GM12878 (cell line): ENCODE data around the gene ARRDC1. TPM values are rescaled to one million over a fixed set of nuclear protein-coding genes. Genes with fewer than 3 reads are reported as not detected.

ENCODE experiments used
- ATAC-seq: fragments of 200-7000 bp; cut with Tn5 transposase; 3 replicates; pipeline ENCODE4 v1.9.1; 2020; ENCODE audit warnings: mild to moderate bottlenecking, moderate library complexity
- BruUV-seq: library from RNA; stranded (reverse); fragments of 400-500 nt; replicated peaks from 2 replicates; lab custom pipeline; 2021; lab: Mats Ljungman, UMichigan
- CTCF ChIA-PET: fragments of 300-600 bp; sonication (Branson Sonifier 250); formaldehyde crosslinking; extraction: SDS; loops from one replicate; lab custom pipeline; 2021; ENCODE audit warnings: inconsistent platforms; lab: Yijun Ruan, JAX
- POLR2A ChIA-PET: fragments of 350-600 bp; formaldehyde crosslinking; extraction: SDS; loops from one replicate; lab custom pipeline; 2021; ENCODE audit warnings: inconsistent platforms; lab: Charles Lee
- RAD21 ChIA-PET: fragments of 300-600 bp; sonication (Branson Sonifier 250); formaldehyde crosslinking; loops from one replicate; lab custom pipeline; 2023; ENCODE audit warnings: antibody characterized with exemption; ENCODE audit not compliant: unreplicated experiment; lab: Charles Lee
- SMC1A ChIA-PET: fragments of 300-600 bp; sonication (Branson Sonifier 250); formaldehyde crosslinking; loops from one replicate; lab custom pipeline; 2023; ENCODE audit not compliant: unreplicated experiment, uncharacterized antibody; lab: Charles Lee
- DNase-seq: peaks from one replicate; pipeline ENCODE4 v3.0.0-alpha.2; 2011; ENCODE audit warnings: low read depth, low spot score
- FAIRE-seq: peaks from 3 replicates; lab custom pipeline; 2011; peaks lifted over from hg19 to GRCh38; lab: Jason Lieb, UNC
- H2AFZ ChIP-seq: 2 replicates; pipeline ENCODE4 v1.6.0; 2011; ENCODE audit warnings: low read depth, low read length, control low read depth; ENCODE audit not compliant: control insufficient read depth
- H3K27ac ChIP-seq: 2 replicates; pipeline ENCODE4 v1.5.1; 2011; ENCODE audit warnings: control low read depth; ENCODE audit not compliant: control insufficient read depth, insufficient read depth
- H3K27me3 ChIP-seq, 2 experiments: replicated peaks in 1 of 2; 2 replicates each; pipeline versions ENCODE4 v1.6.0 to v1.6.1; 2011; ENCODE audit warnings: low read length in 1 of 2; ENCODE audit not compliant: control insufficient read depth in 2 of 2, insufficient read depth in 2 of 2
- H3K36me3 ChIP-seq, 2 experiments: 2 replicates each; pipeline ENCODE4 v1.5.1; 2011; ENCODE audit warnings: low read length in 1 of 2; ENCODE audit not compliant: control insufficient read depth in 2 of 2, insufficient read depth in 2 of 2
- H3K4me1 ChIP-seq: 2 replicates; pipeline ENCODE4 v1.6.1; 2011; ENCODE audit warnings: mild to moderate bottlenecking, low read length, moderate library complexity, mixed read lengths; ENCODE audit not compliant: control insufficient read depth, insufficient read depth
- H3K4me2 ChIP-seq: 2 replicates; pipeline ENCODE4 v1.6.0; 2011; ENCODE audit warnings: control low read depth; ENCODE audit not compliant: control insufficient read depth, insufficient read depth
- H3K4me3 ChIP-seq: fragments of 200-600 bp; sonication (generic); 2 replicates; pipeline ENCODE4 v1.5.1; 2016
- H3K79me2 ChIP-seq: 2 replicates; pipeline ENCODE4 v1.6.0; 2011; ENCODE audit warnings: low read length; ENCODE audit not compliant: control insufficient read depth, insufficient read depth
- H3K9ac ChIP-seq: 2 replicates; pipeline ENCODE4 v1.8.0; 2011; ENCODE audit warnings: low read length, control low read depth, mixed read lengths; ENCODE audit not compliant: control insufficient read depth, insufficient read depth
- H3K9me3 ChIP-seq: replicated peaks from 3 replicates; pipeline ENCODE4 v1.5.1; 2011; ENCODE audit warnings: mild to moderate bottlenecking, low read length; ENCODE audit not compliant: control insufficient read depth, insufficient read depth
- H4K20me1 ChIP-seq: 2 replicates; pipeline ENCODE4 v1.6.0; 2011; ENCODE audit not compliant: control insufficient read depth, insufficient read depth
- BCL11A ChIP-seq: IDR thresholded peaks from 2 replicates; pipeline ENCODE4 v1.6.1; 2011; ENCODE audit warnings: low read depth, low read length
- CHD1 ChIP-seq: IDR thresholded peaks from 2 replicates; pipeline ENCODE4 v1.6.1; 2012; ENCODE audit warnings: low read depth, low read length, improper control_type of control experiment
- GABPA ChIP-seq: IDR thresholded peaks from 2 replicates; pipeline ENCODE4 v1.6.1; 2014; ENCODE audit warnings: antibody characterized with exemption, low read depth, mild to moderate bottlenecking, inconsistent platforms
- HDAC6 ChIP-seq: fragments of 200-600 bp; sonication (generic); IDR thresholded peaks from one replicate; pipeline ENCODE4 v1.8.0; 2017; ENCODE audit warnings: antibody characterized with exemption; ENCODE audit not compliant: unreplicated experiment
- JUNB ChIP-seq: IDR thresholded peaks from 2 replicates; pipeline ENCODE4 v1.6.1; 2016; ENCODE audit warnings: antibody characterized with exemption, mild to moderate bottlenecking
- KLF5 ChIP-seq: fragments of 450-650 bp; IDR thresholded peaks from 2 replicates; pipeline ENCODE4 v1.6.1; 2014; ENCODE audit warnings: mild to moderate bottlenecking; ENCODE audit not compliant: partially characterized antibody
- RUNX3 ChIP-seq: IDR thresholded peaks from 2 replicates; pipeline ENCODE4 v1.6.1; 2012; ENCODE audit warnings: low read length, inconsistent platforms
- STAT1 ChIP-seq: fragments of 450-650 bp; conservative IDR thresholded peaks from 2 replicates; pipeline ENCODE4 v1.6.1; 2014; ENCODE audit warnings: antibody characterized with exemption, mild to moderate bottlenecking
- SUPT20H ChIP-seq: IDR thresholded peaks from 2 replicates; pipeline ENCODE4 v1.6.1; 2011; ENCODE audit warnings: low read depth, mild to moderate bottlenecking, low read length, moderate library complexity, borderline replicate concordance; ENCODE audit not compliant: control insufficient read depth
- TCF7 ChIP-seq: IDR thresholded peaks from 2 replicates; pipeline ENCODE4 v1.6.1; 2014; ENCODE audit warnings: antibody characterized with exemption, borderline replicate concordance
- ZBED1 ChIP-seq: IDR thresholded peaks from 2 replicates; pipeline ENCODE4 v1.6.1; 2016; ENCODE audit warnings: borderline replicate concordance
- ZNF384 ChIP-seq: IDR thresholded peaks from 2 replicates; pipeline ENCODE4 v1.6.1; 2012; ENCODE audit warnings: low read depth, mild to moderate bottlenecking, low read length, improper control_type of control experiment, borderline replicate concordance
- ZSCAN29 ChIP-seq: fragments of 450-650 bp; IDR thresholded peaks from 2 replicates; pipeline ENCODE4 v1.6.1; 2017; ENCODE audit warnings: mild to moderate bottlenecking, moderate library complexity
- WGBS: methylation state at CpG from one replicate; pipeline ENCODE4 v1.1.6; 2016; ENCODE audit warnings: low lambda C conversion rate; ENCODE audit not compliant: insufficient replicate concordance, insufficient coverage; ENCODE audit errors: missing lambda C conversion rate; 5-methylcytosine and 5-hydroxymethylcytosine counted together
- in situ Hi-C: fragments of 300-500 bp; cut with MboI; formaldehyde crosslinking; loops from 9 replicates; pipeline ENCODE4 v1.14.3; 2018; ENCODE audit warnings: mixed read lengths
- intact Hi-C: fragments of 100-400 bp; cut with micrococcal nuclease; formaldehyde crosslinking; loops from one replicate; pipeline ENCODE4 v1.14.2; 2022; ENCODE audit not compliant: unreplicated experiment
- polyA plus RNA-seq, 11 experiments: library from polyadenylated mRNA; depleted of rRNA in 4 of 11; unstranded in 6 of 11; stranded (reverse) in 5 of 11; fragments of >200 nt; fragmentation: Nextera tagmentation in 4 of 11; fragmentation: Illumina TruSeq in 1 of 11; extraction: Ambion mirVana in 4 of 11; extraction: Trizol in 1 of 11; gene quantifications; 1 replicate in 1 of 11; 2 replicates in 10 of 11; pipeline versions ENCODE4 v1.2.1 to v1.2.3, GENCODE V29; 2011 to 2016; ENCODE audit warnings: inconsistent platforms in 2 of 11, missing spikeins in 2 of 11, low read depth in 1 of 11
- total RNA-seq, 4 experiments: library from RNA; depleted of rRNA in 3 of 4; stranded (reverse); fragments of >200 nt in 3 of 4; fragmentation: Illumina TruSeq in 1 of 4; extraction: Trizol in 1 of 4; gene quantifications; 2 replicates each; pipeline versions ENCODE4 v1.2.1 to v1.2.3, GENCODE V29; 2013 to 2021
- TF ChIP-seq, protein P1 (sequence below): fragments of 450-650 bp; IDR thresholded peaks from 2 replicates; pipeline ENCODE4 v1.6.1; 2017; ENCODE audit warnings: low read depth, mild to moderate bottlenecking, moderate library complexity
- TF ChIP-seq, protein P2 (sequence below): IDR thresholded peaks from 2 replicates; pipeline ENCODE4 v1.6.1; 2012; ENCODE audit warnings: mild to moderate bottlenecking, low read depth, low read length

Gene ARRDC1
- total and polyA plus RNA-seq, 10 of the 15 experiments (the other 5 are each of a cell fraction or from before 2014, with no cell fraction given) = 0.23 to 34.4 (median 20.9) TPM

DNA sequence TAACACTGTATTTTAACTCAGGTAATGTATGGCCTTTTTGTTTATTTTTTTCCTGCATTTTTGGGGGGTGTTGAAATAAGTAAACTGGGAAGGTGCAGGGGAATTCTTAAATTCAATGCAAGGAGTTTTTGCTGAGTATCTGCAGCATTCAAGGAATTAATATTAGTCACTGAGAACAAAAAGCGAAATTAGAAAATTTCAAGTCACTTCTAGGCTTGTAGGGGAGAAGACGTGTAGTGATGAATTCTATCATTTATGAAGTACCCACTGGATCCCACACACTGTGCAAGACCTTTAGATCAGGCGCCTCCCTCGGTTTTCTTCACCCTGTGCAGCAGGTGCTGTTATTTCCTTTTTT, 14.5 kb downstream of the ARRDC1 start:
- TF ChIP-seq KLF5 (no peak), BCL11A (no peak), ZNF384 (no peak), SUPT20H (no peak), ZBED1 (no peak), CHD1 (no peak), HDAC6 (no peak), TCF7 (no peak), ZSCAN29 (no peak), RUNX3 (no peak), STAT1 (no peak), GABPA (no peak), JUNB (no peak)
- TF ChIP-seq, protein P1, sequence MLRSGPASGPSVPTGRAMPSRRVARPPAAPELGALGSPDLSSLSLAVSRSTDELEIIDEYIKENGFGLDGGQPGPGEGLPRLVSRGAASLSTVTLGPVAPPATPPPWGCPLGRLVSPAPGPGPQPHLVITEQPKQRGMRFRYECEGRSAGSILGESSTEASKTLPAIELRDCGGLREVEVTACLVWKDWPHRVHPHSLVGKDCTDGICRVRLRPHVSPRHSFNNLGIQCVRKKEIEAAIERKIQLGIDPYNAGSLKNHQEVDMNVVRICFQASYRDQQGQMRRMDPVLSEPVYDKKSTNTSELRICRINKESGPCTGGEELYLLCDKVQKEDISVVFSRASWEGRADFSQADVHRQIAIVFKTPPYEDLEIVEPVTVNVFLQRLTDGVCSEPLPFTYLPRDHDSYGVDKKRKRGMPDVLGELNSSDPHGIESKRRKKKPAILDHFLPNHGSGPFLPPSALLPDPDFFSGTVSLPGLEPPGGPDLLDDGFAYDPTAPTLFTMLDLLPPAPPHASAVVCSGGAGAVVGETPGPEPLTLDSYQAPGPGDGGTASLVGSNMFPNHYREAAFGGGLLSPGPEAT = no peak
- TF ChIP-seq, protein P2, sequence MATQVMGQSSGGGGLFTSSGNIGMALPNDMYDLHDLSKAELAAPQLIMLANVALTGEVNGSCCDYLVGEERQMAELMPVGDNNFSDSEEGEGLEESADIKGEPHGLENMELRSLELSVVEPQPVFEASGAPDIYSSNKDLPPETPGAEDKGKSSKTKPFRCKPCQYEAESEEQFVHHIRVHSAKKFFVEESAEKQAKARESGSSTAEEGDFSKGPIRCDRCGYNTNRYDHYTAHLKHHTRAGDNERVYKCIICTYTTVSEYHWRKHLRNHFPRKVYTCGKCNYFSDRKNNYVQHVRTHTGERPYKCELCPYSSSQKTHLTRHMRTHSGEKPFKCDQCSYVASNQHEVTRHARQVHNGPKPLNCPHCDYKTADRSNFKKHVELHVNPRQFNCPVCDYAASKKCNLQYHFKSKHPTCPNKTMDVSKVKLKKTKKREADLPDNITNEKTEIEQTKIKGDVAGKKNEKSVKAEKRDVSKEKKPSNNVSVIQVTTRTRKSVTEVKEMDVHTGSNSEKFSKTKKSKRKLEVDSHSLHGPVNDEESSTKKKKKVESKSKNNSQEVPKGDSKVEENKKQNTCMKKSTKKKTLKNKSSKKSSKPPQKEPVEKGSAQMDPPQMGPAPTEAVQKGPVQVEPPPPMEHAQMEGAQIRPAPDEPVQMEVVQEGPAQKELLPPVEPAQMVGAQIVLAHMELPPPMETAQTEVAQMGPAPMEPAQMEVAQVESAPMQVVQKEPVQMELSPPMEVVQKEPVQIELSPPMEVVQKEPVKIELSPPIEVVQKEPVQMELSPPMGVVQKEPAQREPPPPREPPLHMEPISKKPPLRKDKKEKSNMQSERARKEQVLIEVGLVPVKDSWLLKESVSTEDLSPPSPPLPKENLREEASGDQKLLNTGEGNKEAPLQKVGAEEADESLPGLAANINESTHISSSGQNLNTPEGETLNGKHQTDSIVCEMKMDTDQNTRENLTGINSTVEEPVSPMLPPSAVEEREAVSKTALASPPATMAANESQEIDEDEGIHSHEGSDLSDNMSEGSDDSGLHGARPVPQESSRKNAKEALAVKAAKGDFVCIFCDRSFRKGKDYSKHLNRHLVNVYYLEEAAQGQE = no peak
- FAIRE-seq = no peak
- peaks cover 71% of the 10 kb centered on the region for H3K79me2 ChIP-seq
- RAD21 ChIA-PET = interaction anchor here (1.2 kb wide), 1 partner anchor 8 kb away, joined by 3 read pairs; no protein-coding TSS in a partner anchor
- H3K36me3 ChIP-seq = peaks cover under 1 to 2% of the 10 kb centered on the region in 2 experiments; a peak in 3 of 4 replicates
- peak overlapping the region; percentile 95 for H3K4me3 ChIP-seq
- TSS peak; percentile 85 for BruUV-seq
- peak overlapping the region; percentile 82 for H3K27ac ChIP-seq
- SMC1A ChIA-PET = interaction anchor here (1.1 kb wide), 1 partner anchor 68 kb away, joined by 3 read pairs; the partner anchor contains the start of gene MRPL41
- WGBS = 26% methylated on average over 4 of the region's 4 CpGs
- H4K20me1 ChIP-seq = no peaks in the 10 kb centered on the region
- POLR2A ChIA-PET = interaction anchor here (0.7 kb wide), 1 partner anchor 13 kb away, joined by 3 read pairs; no protein-coding TSS in a partner anchor
- no peak overlapping the region for H2AFZ ChIP-seq
- H3K9ac ChIP-seq = peak overlapping the region; percentile 90
- H3K9me3 ChIP-seq = no peaks in the 10 kb centered on the region; the same call in 2 of the 3 replicates
- ATAC-seq = peak; percentile 16; the same call in 1 of the 3 replicates
- intact Hi-C loops (no loop called here), in situ Hi-C loops (no loop called here)
- CTCF ChIA-PET = interaction anchor here (1.6 kb wide), 1 partner anchor 8 kb away, joined by 4 read pairs; no protein-coding TSS in a partner anchor
- DNase-seq = no peak
- H3K27me3 ChIP-seq = no peaks in the 10 kb centered on the region
- peak overlapping the region; percentile 75 for H3K4me2 ChIP-seq
- H3K4me1 ChIP-seq = peaks cover 15% of the 10 kb centered on the region
